Dermis blood vessel endothelial cell (primary cell): ENCODE measurements around the gene RUNX3. TPM values are rescaled to one million over a fixed set of nuclear protein-coding genes. Genes with fewer than 3 reads are reported as not detected.

Experiments used
- DNase-seq: peaks from one replicate; pipeline ENCODE4 v3.0.0; 2010
- total RNA-seq: library from RNA; depleted of rRNA; stranded (reverse); fragments of >200 nt; gene quantifications from 2 replicates; pipeline ENCODE4 v1.2.3, GENCODE V29; 2014

Gene RUNX3
- total RNA-seq, 1 donor from 2014 or later, result not detected

GRCh38 chr1:24878775-24879742 is 51.0 kb downstream of the RUNX3 start:
- DNase-seq, result no peak

GRCh38 chr1:24878045-24878444 is 52.0 kb downstream of the RUNX3 start:
- no peak for DNase-seq

- DNase-seq, result no peak
Measured at GRCh38 chr1:24875991-24876506, 54.0 kb downstream of the RUNX3 start.

GRCh38 chr1:24875257-24875656 is 54.8 kb downstream of the RUNX3 start:
- DNase-seq, result no peak

GRCh38 chr1:24874611-24875234 is 55.4 kb downstream of the RUNX3 start:
- no peak for DNase-seq

- DNase-seq, result no peak
Measured at GRCh38 chr1:24874056-24874455, 56.0 kb downstream of the RUNX3 start.

GRCh38 chr1:24873148-24873547 is 56.9 kb downstream of the RUNX3 start:
- no peak for DNase-seq

GRCh38 chr1:24872061-24872850 is 57.8 kb downstream of the RUNX3 start:
- DNase-seq, result no peak

GRCh38 chr1:24871306-24871901 is 58.7 kb downstream of the RUNX3 start:
- no peak for DNase-seq

- no peak for DNase-seq
Measured at GRCh38 chr1:24870551-24871195, 59.4 kb downstream of the RUNX3 start.

GRCh38 chr1:24868016-24868875 is 61.8 kb downstream of the RUNX3 start:
- DNase-seq, result no peak

- DNase-seq, result no peak
Measured at GRCh38 chr1:24867084-24867870, 62.8 kb downstream of the RUNX3 start.

GRCh38 chr1:24866211-24867083 is 63.6 kb downstream of the RUNX3 start:
- DNase-seq, result no peak

GRCh38 chr1:24865587-24865986 is 64.5 kb downstream of the RUNX3 start:
- DNase-seq, result no peak

- DNase-seq, result peak; percentile 19
Measured at GRCh38 chr1:24865168-24865567, 64.9 kb downstream of the RUNX3 start.

- peak; percentile 14 for DNase-seq
Measured at GRCh38 chr1:24864370-24864777, 65.7 kb downstream of the RUNX3 start.

GRCh38 chr1:24862775-24863483 is 67.1 kb downstream of the RUNX3 start:
- no peak for DNase-seq
